ENCODE results near the gene RET. TPM values are rescaled to one million over a fixed set of nuclear protein-coding genes. Genes with fewer than 3 reads are reported as not detected.
A peak's percentile ranks its signal among the peaks of the same experiment; 100 is the strongest.

RET gene
- total RNA-seq, 4 donors from 2014 or later, result 0.23 to 2.1 (median 0.78) TPM

DNA sequence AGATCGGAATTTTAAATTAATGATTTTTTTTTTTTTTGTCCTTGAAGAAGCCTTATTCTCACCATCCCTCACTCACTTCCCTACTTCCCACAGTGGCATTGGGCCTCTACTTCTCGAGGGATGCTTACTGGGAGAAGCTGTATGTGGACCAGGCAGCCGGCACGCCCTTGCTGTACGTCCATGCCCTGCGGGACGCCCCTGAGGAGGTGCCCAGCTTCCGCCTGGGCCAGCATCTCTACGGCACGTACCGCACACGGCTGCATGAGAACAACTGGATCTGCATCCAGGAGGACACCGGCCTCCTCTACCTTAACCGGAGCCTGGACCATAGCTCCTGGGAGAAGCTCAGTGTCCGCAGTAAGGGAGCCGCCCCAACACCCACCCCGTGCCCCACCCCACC is 23.5 kb downstream of the RET start:
- Histone ChIP-seq H3K4me3 (no peak overlapping the region), H3K4me1 (peaks cover 10% of the 10 kb centered on the region), H3K9me3 (no peaks in the 10 kb centered on the region), H3K27ac (no peak overlapping the region), H3K36me3 (no peaks in the 10 kb centered on the region), H3K27me3 (peaks cover 14% of the 10 kb centered on the region)
- TF ChIP-seq EP300 (IDR thresholded peaks at IDR 0.05) (no peak), POLR2AphosphoS5 (IDR thresholded peaks at IDR 0.05) (no peak), POLR2A (IDR thresholded peaks at IDR 0.05) (no peak)
- TF ChIP-seq, protein P1, sequence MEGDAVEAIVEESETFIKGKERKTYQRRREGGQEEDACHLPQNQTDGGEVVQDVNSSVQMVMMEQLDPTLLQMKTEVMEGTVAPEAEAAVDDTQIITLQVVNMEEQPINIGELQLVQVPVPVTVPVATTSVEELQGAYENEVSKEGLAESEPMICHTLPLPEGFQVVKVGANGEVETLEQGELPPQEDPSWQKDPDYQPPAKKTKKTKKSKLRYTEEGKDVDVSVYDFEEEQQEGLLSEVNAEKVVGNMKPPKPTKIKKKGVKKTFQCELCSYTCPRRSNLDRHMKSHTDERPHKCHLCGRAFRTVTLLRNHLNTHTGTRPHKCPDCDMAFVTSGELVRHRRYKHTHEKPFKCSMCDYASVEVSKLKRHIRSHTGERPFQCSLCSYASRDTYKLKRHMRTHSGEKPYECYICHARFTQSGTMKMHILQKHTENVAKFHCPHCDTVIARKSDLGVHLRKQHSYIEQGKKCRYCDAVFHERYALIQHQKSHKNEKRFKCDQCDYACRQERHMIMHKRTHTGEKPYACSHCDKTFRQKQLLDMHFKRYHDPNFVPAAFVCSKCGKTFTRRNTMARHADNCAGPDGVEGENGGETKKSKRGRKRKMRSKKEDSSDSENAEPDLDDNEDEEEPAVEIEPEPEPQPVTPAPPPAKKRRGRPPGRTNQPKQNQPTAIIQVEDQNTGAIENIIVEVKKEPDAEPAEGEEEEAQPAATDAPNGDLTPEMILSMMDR (IDR thresholded peaks at IDR 0.05), result no peak
- WGBS, result 89% methylated on average over 15 of the region's 17 CpGs
- no peak for DNase-seq (ENCODE audit: low spot score in 2 of 2)

DNA sequence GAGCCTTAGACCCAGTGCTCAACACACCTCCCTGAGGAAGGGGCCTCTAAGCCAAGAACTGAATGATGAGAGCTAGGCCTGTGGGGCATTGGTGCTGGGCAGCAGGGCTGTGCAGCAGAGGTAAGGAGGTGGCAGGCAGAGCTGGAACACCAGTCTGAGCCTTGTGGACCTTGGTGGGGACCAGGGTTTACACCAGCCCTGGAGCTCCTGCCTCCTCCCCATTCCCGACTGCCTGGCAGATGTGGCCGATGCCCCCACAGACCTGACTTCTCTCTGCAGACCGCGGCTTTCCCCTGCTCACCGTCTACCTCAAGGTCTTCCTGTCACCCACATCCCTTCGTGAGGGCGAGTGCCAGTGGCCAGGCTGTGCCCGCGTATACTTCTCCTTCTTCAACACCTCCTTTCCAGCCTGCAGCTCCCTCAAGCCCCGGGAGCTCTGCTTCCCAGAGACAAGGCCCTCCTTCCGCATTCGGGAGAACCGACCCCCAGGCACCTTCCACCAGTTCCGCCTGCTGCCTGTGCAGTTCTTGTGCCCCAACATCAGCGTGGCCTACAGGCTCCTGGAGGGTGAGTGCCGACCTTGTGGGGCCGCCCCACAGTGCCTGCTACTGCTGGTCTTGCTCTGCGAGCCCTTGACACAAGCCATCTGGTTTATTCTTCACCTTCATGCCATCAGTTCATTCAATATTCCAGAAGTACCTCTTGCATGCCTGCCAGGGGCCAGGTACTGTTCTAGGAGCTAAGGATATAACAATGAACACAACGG is 25.4 kb downstream of the RET start:
- Histone ChIP-seq H3K4me1 (peaks cover 15% of the 10 kb centered on the region), H3K9me3 (no peaks in the 10 kb centered on the region), H3K27me3 (peaks cover 14% of the 10 kb centered on the region), H3K36me3 (no peaks in the 10 kb centered on the region), H3K4me3 (no peak overlapping the region), H3K27ac (no peak overlapping the region)
- WGBS, result 82% methylated on average over 19 of the region's 19 CpGs
- TF ChIP-seq, protein P1 (IDR thresholded peaks at IDR 0.05), result no peak
- no peak for TF ChIP-seq POLR2AphosphoS5 (IDR thresholded peaks at IDR 0.05)
- no peak for TF ChIP-seq POLR2A (IDR thresholded peaks at IDR 0.05)
- no peak for TF ChIP-seq EP300 (IDR thresholded peaks at IDR 0.05)
- no peak for DNase-seq (ENCODE audit: low spot score in 2 of 2)

DNA sequence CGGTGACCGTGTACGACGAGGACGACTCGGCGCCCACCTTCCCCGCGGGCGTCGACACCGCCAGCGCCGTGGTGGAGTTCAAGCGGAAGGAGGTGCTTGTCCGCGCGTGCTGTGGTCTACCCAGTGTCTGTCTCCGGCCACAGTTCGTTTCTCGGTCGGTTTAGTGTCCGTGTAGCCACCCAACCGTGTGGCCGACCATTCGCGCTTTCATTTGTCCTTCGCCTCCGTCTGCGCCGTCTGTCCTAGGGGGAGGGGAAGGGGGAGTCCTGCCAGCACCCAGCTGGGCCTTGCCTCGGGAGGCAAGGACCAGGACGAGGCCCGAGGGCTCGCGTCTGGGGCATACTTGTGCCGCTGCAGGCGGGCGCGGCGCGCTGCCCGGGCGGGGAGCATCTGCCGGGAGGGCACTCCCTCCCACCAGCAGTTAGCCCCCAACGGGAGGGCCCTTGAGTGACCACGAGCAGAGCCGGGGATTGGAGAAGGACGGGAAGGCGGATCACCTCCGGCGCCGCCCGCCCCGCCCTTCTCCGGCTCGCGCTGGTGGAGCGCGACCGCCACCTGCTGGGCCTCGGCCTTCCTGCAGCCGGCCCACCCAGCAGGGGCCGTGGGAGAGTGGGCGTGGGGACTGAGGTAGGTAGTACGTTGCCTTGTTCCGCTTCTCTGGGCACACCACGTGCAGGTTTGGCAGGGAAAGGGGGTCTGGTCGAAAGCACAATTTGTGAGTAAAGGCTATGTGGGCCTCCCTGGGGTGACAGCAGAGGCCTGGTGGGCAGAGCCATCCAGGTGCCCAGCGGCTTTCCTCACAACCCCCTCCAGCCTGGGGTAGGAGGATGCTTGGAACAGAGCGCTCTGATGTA is 28.5 kb downstream of the RET start:
- WGBS, result 1% methylated on average over 15 of the region's 71 CpGs

DNA sequence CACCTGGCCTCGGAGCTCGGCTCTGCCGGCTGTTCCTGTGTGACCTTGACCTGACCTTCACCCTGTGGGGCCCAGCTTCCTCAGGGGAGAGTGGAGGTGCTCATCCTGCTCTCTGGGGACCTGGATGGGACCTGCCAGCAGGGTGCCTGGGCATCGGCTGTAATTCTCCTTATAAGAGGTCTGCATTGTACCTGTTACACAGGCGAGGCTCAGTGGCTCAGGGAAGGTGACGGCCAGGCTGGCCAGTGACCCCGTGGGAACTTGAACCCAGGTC is 29.0 kb downstream of the RET start:
- peaks cover 11% of the 10 kb centered on the region for H3K27me3 ChIP-seq
- H3K4me1 ChIP-seq, result peaks cover 27% of the 10 kb centered on the region
- no peak overlapping the region for H3K4me3 ChIP-seq
- H3K27ac ChIP-seq, result no peak overlapping the region
- no CpG with 5 or more reads among the region's 7 CpGs for WGBS
- H3K36me3 ChIP-seq, result no peaks in the 10 kb centered on the region
- H3K9me3 ChIP-seq, result no peaks in the 10 kb centered on the region
- DNase-seq (ENCODE audit: low spot score in 2 of 2), result no peak
- TF ChIP-seq EP300 (IDR thresholded peaks at IDR 0.05) (no peak), POLR2AphosphoS5 (IDR thresholded peaks at IDR 0.05) (no peak), POLR2A (IDR thresholded peaks at IDR 0.05) (no peak)
- TF ChIP-seq, protein P1 (IDR thresholded peaks at IDR 0.05), result no peak

More for the DNA sequence above, 28.5 kb downstream of the RET start:
- no peaks in the 10 kb centered on the region for H3K9me3 ChIP-seq
- peak overlapping the region; percentile 55 for H3K4me3 ChIP-seq
- no peak overlapping the region for H3K27ac ChIP-seq
- peak; percentile 85 to 87 for DNase-seq (ENCODE audit: low spot score in 2 of 2)
- H3K36me3 ChIP-seq, result no peaks in the 10 kb centered on the region
- peaks cover 11% of the 10 kb centered on the region for H3K27me3 ChIP-seq
- TF ChIP-seq, protein P1 (IDR thresholded peaks at IDR 0.05), result peak; percentile 95 to 99
- no peak for TF ChIP-seq POLR2AphosphoS5 (IDR thresholded peaks at IDR 0.05)
- peaks cover 21% of the 10 kb centered on the region for H3K4me1 ChIP-seq
